HG03159 (cell line): Measurements from ENCODE around the gene SAP130.
"Not testable (repeated sequence)": the region's sequence is repeated elsewhere in the genome, so short reads cannot be mapped to it uniquely, and the experiment has no call there.

Source experiments
- ATAC-seq: cut with Tn5 transposase; IDR thresholded peaks from one replicate; pipeline ENCODE4 v1.9.1; 2021; ENCODE audit warnings: mild to moderate bottlenecking, moderate library complexity; ENCODE audit not compliant: unreplicated experiment

The SAP130 gene

GRCh38 chr2:127953849-127954248 lies 74.0 kb downstream of the SAP130 start:
- no peak for ATAC-seq

- ATAC-seq = no peak
Measured at GRCh38 chr2:127953128-127953718, 74.6 kb downstream of the SAP130 start.

GRCh38 chr2:127951026-127951425 lies 76.8 kb downstream of the SAP130 start:
- no peak for ATAC-seq

GRCh38 chr2:127950264-127950663 lies 77.6 kb downstream of the SAP130 start:
- no peak for ATAC-seq

GRCh38 chr2:127945281-127945680 lies 82.6 kb downstream of the SAP130 start:
- no peak for ATAC-seq

- ATAC-seq = no peak
Measured at GRCh38 chr2:127943186-127943585, 84.7 kb downstream of the SAP130 start.

GRCh38 chr2:127942002-127942401 lies 85.9 kb downstream of the SAP130 start:
- ATAC-seq = no peak

- ATAC-seq = no peak
Measured at GRCh38 chr2:127941461-127941860, 86.4 kb downstream of the SAP130 start.

GRCh38 chr2:127940641-127941040 lies 87.2 kb downstream of the SAP130 start:
- ATAC-seq = no peak

- no peak for ATAC-seq
Measured at GRCh38 chr2:127935337-127935736, 92.5 kb downstream of the SAP130 start.

GRCh38 chr2:127932199-127932876 lies 95.5 kb downstream of the SAP130 start:
- ATAC-seq = no peak

GRCh38 chr2:127929449-127929848 lies 98.4 kb downstream of the SAP130 start:
- no peak for ATAC-seq

- ATAC-seq = no peak
Measured at GRCh38 chr2:127927384-127927783, 100.5 kb downstream of the SAP130 start.

GRCh38 chr2:127917916-127918315 lies 109.9 kb downstream of the SAP130 start:
- ATAC-seq = no peak

GRCh38 chr2:127913808-127914457 lies 113.9 kb downstream of the SAP130 start:
- ATAC-seq = no peak

- ATAC-seq = no peak
Measured at GRCh38 chr2:127911737-127912136, 116.1 kb downstream of the SAP130 start.

- ATAC-seq = no peak
Measured at GRCh38 chr2:127910415-127910814, 117.4 kb downstream of the SAP130 start.

GRCh38 chr2:127909019-127909418 lies 118.8 kb downstream of the SAP130 start:
- ATAC-seq = no peak

- not testable (repeated sequence) for ATAC-seq
Measured at GRCh38 chr2:127907733-127908400, 120.0 kb downstream of the SAP130 start.

GRCh38 chr2:127906206-127906926 lies 121.5 kb downstream of the SAP130 start:
- ATAC-seq = no peak
